ENCODE measurements around the gene PACS1. TPM values are rescaled to one million over a fixed set of nuclear protein-coding genes. Genes with fewer than 3 reads are reported as not detected.

The PACS1 gene
- total RNA-seq, 6 experiments from 2014 or later = 82.8 to 114 (median 91.8) TPM

DNA sequence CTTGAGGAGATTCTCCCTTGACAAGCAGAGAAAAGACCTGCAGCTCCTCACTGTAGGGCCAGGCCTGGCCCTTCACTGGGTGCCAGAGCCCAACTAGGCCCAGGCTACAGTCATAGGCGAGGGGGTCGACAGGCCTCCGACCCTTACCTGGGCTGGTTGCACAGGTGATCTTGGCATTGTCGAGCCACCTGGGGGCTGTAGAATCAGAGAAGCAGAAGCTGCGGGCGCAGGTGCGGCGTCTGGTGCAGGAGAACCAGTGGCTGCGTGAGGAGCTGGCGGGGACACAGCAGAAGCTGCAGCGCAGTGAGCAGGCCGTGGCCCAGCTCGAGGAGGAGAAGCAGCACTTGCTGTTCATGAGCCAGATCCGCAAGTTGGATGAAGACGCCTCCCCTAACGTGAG is 191.5 kb downstream of the PACS1 start:
- H3K4me3 Mint-ChIP-seq = no peak overlapping the region
- no peak overlapping the region for H3K27ac Mint-ChIP-seq
- no peak for DNase-seq
- TF ChIP-seq, protein P1, sequence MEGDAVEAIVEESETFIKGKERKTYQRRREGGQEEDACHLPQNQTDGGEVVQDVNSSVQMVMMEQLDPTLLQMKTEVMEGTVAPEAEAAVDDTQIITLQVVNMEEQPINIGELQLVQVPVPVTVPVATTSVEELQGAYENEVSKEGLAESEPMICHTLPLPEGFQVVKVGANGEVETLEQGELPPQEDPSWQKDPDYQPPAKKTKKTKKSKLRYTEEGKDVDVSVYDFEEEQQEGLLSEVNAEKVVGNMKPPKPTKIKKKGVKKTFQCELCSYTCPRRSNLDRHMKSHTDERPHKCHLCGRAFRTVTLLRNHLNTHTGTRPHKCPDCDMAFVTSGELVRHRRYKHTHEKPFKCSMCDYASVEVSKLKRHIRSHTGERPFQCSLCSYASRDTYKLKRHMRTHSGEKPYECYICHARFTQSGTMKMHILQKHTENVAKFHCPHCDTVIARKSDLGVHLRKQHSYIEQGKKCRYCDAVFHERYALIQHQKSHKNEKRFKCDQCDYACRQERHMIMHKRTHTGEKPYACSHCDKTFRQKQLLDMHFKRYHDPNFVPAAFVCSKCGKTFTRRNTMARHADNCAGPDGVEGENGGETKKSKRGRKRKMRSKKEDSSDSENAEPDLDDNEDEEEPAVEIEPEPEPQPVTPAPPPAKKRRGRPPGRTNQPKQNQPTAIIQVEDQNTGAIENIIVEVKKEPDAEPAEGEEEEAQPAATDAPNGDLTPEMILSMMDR (IDR thresholded peaks at IDR 0.05) = no peak
- peaks cover 9% of the 10 kb centered on the region for H3K36me3 Mint-ChIP-seq (ENCODE audit: low read depth)
- peaks cover 22% of the 10 kb centered on the region for H3K4me1 Mint-ChIP-seq (ENCODE audit: low read depth)
- H3K27me3 Mint-ChIP-seq (ENCODE audit: insufficient read depth) = peaks cover 11% of the 10 kb centered on the region
- H3K9me3 Mint-ChIP-seq = no peaks in the 10 kb centered on the region

DNA sequence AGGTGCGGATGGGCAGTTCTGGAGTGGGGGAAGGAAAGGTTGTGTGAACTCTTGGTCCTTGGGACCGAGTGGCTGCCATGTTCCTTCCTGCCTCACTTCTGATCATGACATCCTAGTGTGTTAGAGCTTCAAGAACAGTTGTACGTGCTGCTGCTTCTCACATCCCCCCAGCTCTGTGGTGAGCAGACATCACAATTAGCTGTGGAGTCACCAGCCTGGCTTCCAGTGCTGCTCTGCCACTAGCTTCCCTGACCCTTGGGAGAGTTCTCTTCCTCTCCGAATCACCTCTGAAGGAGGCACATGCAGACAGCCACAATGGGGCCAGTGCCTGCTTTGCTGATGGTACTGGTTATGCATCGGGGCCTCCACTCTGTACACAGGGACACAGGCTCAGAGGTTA is 192.1 kb downstream of the PACS1 start:
- TF ChIP-seq, protein P1 (IDR thresholded peaks at IDR 0.05) = no peak
- H3K4me1 Mint-ChIP-seq (ENCODE audit: low read depth) = peaks cover 22% of the 10 kb centered on the region
- peaks cover 9% of the 10 kb centered on the region for H3K36me3 Mint-ChIP-seq (ENCODE audit: low read depth)
- H3K9me3 Mint-ChIP-seq = no peaks in the 10 kb centered on the region
- DNase-seq = no peak
- no peak overlapping the region for H3K4me3 Mint-ChIP-seq
- peaks cover 6% of the 10 kb centered on the region for H3K27me3 Mint-ChIP-seq (ENCODE audit: insufficient read depth)
- no peak overlapping the region for H3K27ac Mint-ChIP-seq

DNA sequence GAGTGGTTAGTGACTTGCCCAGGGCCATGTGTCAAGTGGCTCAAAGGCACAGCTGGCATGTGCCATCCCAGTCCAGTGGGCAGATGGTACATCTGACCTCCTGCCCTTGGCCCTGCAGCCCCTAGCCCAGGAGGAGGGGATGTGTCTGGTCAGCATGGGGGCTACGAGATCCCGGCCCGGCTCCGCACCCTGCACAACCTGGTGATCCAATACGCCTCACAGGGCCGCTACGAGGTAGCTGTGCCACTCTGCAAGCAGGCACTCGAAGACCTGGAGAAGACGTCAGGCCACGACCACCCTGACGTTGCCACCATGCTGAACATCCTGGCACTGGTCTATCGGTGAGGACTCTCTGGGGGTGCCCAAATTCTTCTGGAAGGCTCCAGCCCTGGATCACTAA is 192.6 kb downstream of the PACS1 start:
- Mint-ChIP-seq H3K27ac (no peak overlapping the region), H3K27me3 (ENCODE audit: insufficient read depth) (peaks cover 6% of the 10 kb centered on the region), H3K4me1 (ENCODE audit: low read depth) (peaks cover 25% of the 10 kb centered on the region), H3K9me3 (no peaks in the 10 kb centered on the region), H3K4me3 (no peak overlapping the region), H3K36me3 (ENCODE audit: low read depth) (peaks cover 9% of the 10 kb centered on the region)
- TF ChIP-seq, protein P1 (IDR thresholded peaks at IDR 0.05) = no peak
- DNase-seq = no peak

DNA sequence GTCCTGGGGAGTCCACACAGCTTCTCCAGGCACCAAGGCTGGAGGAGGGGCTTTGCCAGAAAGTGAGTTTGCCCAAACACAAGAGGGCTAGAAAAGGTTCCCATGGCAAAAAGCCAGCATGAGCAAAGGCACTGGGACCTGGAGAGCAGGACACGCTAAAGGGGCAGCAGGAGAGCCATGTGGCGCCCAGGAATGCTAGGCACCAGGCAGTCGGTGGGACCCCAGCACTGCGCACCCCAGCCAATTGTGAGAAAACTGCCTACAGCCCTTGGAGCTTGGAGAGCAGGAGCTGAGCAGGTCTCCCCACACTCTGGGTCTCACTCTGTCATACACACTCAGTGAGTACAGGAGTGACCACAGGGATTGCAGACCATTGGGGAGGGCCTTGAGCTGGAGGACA is 193.2 kb downstream of the PACS1 start:
- TF ChIP-seq, protein P1 (IDR thresholded peaks at IDR 0.05) = no peak
- H3K9me3 Mint-ChIP-seq = no peaks in the 10 kb centered on the region
- no peak for DNase-seq
- peaks cover 6% of the 10 kb centered on the region for H3K27me3 Mint-ChIP-seq (ENCODE audit: insufficient read depth)
- no peak overlapping the region for H3K4me3 Mint-ChIP-seq
- peaks cover 31% of the 10 kb centered on the region for H3K4me1 Mint-ChIP-seq (ENCODE audit: low read depth)
- peaks cover 9% of the 10 kb centered on the region for H3K36me3 Mint-ChIP-seq (ENCODE audit: low read depth)
- no peak overlapping the region for H3K27ac Mint-ChIP-seq

DNA sequence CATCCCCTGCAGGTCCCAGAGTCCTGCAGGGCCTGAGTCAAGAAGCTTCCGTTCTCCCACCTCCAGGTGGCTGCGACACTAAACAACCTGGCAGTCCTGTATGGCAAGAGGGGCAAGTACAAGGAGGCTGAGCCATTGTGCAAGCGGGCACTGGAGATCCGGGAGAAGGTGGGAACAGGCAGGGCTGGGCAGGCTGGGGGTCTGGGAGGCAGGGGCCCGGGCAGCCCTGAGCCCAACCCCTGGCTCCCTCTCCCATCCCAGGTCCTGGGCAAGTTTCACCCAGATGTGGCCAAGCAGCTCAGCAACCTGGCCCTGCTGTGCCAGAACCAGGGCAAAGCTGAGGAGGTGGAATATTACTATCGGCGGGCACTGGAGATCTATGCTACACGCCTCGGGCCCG is 193.7 kb downstream of the PACS1 start:
- no peak overlapping the region for H3K4me3 Mint-ChIP-seq
- no peak for DNase-seq
- TF ChIP-seq, protein P1 (IDR thresholded peaks at IDR 0.05) = no peak
- H3K36me3 Mint-ChIP-seq (ENCODE audit: low read depth) = peaks cover 9% of the 10 kb centered on the region
- H3K9me3 Mint-ChIP-seq = no peaks in the 10 kb centered on the region
- H3K27ac Mint-ChIP-seq = no peak overlapping the region
- peaks cover 6% of the 10 kb centered on the region for H3K27me3 Mint-ChIP-seq (ENCODE audit: insufficient read depth)
- H3K4me1 Mint-ChIP-seq (ENCODE audit: low read depth) = peaks cover 28% of the 10 kb centered on the region

DNA sequence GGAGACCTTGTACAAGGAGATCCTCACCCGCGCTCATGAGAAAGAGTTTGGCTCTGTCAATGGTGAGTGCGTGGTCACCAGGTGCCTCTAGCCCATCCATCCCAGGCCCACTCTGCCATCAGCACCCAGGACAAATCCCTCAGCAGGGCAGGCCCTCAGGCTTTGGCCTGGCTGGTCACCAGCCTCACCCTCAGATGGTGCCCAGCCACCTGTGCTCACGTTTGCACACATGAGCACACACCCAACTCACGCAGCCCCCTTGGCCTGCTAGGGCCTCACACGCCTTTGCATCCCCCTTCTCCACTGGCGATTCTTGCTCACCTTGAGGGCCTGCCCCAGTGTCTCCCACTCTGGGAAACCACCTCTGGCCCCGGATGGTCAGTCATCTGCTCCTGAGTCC is 194.3 kb downstream of the PACS1 start:
- H3K27ac Mint-ChIP-seq = no peak overlapping the region

More for the DNA sequence above, 194.3 kb downstream of the PACS1 start:
- Mint-ChIP-seq H3K4me1 (ENCODE audit: low read depth) (peaks cover 23% of the 10 kb centered on the region), H3K9me3 (no peaks in the 10 kb centered on the region), H3K27me3 (ENCODE audit: insufficient read depth) (peaks cover 2% of the 10 kb centered on the region), H3K36me3 (ENCODE audit: low read depth) (peaks cover 8% of the 10 kb centered on the region), H3K4me3 (no peak overlapping the region)
- TF ChIP-seq, protein P1 (IDR thresholded peaks at IDR 0.05) = no peak
- DNase-seq = no peak

Measured in HFFc6 (cell line).